Measurements from ENCODE around the gene KIAA1217.
A peak's percentile ranks its signal among the peaks of the same experiment; 100 is the strongest.

Gene KIAA1217

DNA sequence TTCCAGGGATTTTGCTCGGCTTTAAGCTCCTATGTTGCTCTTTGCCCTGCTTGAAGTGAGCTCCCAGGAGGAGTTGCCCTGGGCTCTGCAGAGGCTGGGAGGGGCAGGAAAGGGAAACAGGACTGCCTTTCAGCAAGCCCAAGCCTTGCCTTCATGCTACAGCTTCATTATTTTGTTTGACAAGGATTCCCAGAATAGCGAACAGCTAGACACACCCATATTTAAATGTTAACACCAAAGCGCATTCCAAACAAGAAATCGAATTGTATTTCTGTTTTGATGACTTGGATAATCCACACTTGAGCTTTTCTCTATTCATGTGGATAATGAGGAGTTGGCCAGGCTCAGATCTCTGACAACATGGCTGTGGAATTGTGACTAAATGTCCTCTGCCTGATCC lies 6.3 kb downstream of the KIAA1217 start:
- H3K9me3 ChIP-seq (replicated peaks in 1 of 11) = no peaks in the 10 kb centered on the region
- no peak for TF ChIP-seq Cebpa-rat (IDR thresholded peaks at IDR 0.05)
- no peak overlapping the region for H3K4me3 ChIP-seq
- no peak overlapping the region for H3K9ac ChIP-seq
- peaks cover 5 to 17% (median 9%) of the 10 kb centered on the region in 10 experiments; a peak in 18 of 20 replicates for H3K4me1 ChIP-seq
- no peak overlapping the region for H3K4me2 ChIP-seq
- peaks cover 0 to 11% (median 0%) of the 10 kb centered on the region in 11 experiments; a peak in 3 of 22 replicates for H3K36me3 ChIP-seq
- H4K20me1 ChIP-seq = no peaks in the 10 kb centered on the region
- H3K27ac ChIP-seq = no peak overlapping the region
- H3K27me3 ChIP-seq = no peaks in the 10 kb centered on the region

DNA sequence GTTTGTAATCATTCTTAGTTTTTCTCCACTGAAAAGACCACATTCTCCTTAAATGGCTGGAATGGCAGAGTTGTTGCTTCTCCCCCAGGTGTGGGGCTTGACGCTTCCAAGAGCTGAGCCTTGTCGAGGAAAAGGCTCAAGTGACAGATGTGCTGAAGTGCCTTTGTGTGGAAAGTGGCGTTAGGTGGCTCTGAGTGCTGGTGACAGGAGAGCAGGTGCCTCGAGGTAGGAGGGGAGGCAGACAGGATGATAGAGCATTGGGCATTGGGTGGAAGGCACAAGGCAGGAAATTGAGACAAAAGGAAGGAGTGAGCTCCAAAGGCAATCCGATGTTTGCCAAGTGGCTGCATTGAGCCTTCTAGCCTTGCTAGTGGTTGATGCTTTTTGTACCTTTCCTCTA lies 6.7 kb downstream of the KIAA1217 start:
- H3K4me1 ChIP-seq = peaks cover under 1 to 17% (median 6%) of the 10 kb centered on the region in 10 experiments; a peak in 17 of 20 replicates
- no peak overlapping the region for H3K4me2 ChIP-seq
- peaks cover 0 to 12% (median 0%) of the 10 kb centered on the region in 11 experiments; a peak in 3 of 22 replicates for H3K36me3 ChIP-seq
- H3K27ac ChIP-seq = no peak overlapping the region
- H3K9ac ChIP-seq = no peak overlapping the region
- H4K20me1 ChIP-seq = no peaks in the 10 kb centered on the region
- H3K9me3 ChIP-seq (replicated peaks in 1 of 11) = no peaks in the 10 kb centered on the region
- no peak overlapping the region for H3K4me3 ChIP-seq
- H3K27me3 ChIP-seq = no peaks in the 10 kb centered on the region
- TF ChIP-seq Cebpa-rat (IDR thresholded peaks at IDR 0.05) = no peak

- peaks cover 0 to 30% (median 0%) of the 10 kb centered on the region in 11 experiments; a peak in 3 of 22 replicates for H3K36me3 ChIP-seq
- H3K4me1 ChIP-seq = peaks cover 0 to 23% (median 5%) of the 10 kb centered on the region in 10 experiments; a peak in 8 of 20 replicates
- H3K27ac ChIP-seq = no peak overlapping the region
- no peaks in the 10 kb centered on the region for H4K20me1 ChIP-seq
- no peak overlapping the region for H3K4me3 ChIP-seq
- H3K9ac ChIP-seq = no peak overlapping the region
- H3K9me3 ChIP-seq (replicated peaks in 1 of 11) = no peaks in the 10 kb centered on the region
- no peak for TF ChIP-seq Cebpa-rat (IDR thresholded peaks at IDR 0.05)
- H3K27me3 ChIP-seq = no peaks in the 10 kb centered on the region
- peak overlapping the region in 2 of 11 experiments; percentile 49 to 58; a peak in 4 of 22 replicates for H3K4me2 ChIP-seq
Observed at GRCh38 chr10:24219963-24220362, 11.0 kb downstream of the KIAA1217 start.

DNA sequence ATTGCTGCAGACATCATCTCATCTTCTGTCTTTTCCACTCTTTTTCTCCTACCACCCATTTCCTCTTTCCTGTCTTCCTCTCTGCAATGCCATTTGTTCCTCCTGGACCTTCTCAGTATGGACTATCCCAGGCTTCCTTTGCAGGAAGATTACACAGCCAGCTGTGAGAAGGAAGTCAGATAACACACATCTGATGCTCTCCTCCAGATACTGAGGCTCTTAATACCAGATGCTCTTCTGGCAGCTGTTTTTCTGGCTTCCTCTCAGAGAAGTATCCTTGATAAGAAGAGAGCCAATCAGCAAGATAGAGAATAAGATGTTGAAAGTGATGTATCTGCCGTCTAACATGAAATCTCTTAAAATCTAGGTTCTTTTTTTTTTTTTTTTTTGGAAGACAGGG lies 14.4 kb downstream of the KIAA1217 start:
- Histone ChIP-seq H3K27ac (no peak overlapping the region), H3K9me3 (replicated peaks in 1 of 11) (no peaks in the 10 kb centered on the region), H3K4me3 (no peak overlapping the region), H3K4me2 (no peak overlapping the region), H3K36me3 (peaks cover 0 to 30% (median 0%) of the 10 kb centered on the region in 11 experiments; a peak in 3 of 22 replicates), H3K27me3 (no peaks in the 10 kb centered on the region), H3K9ac (no peak overlapping the region), H3K4me1 (peaks cover 0 to 23% (median 0%) of the 10 kb centered on the region in 10 experiments; a peak in 4 of 20 replicates), H4K20me1 (no peaks in the 10 kb centered on the region)
- TF ChIP-seq Cebpa-rat (IDR thresholded peaks at IDR 0.05) = no peak

- H3K9me3 ChIP-seq (replicated peaks in 1 of 11) = no peaks in the 10 kb centered on the region
- H3K27me3 ChIP-seq = no peaks in the 10 kb centered on the region
- no peak overlapping the region for H3K4me2 ChIP-seq
- H3K9ac ChIP-seq = no peak overlapping the region
- H3K4me1 ChIP-seq = peaks cover 0 to 23% (median 0%) of the 10 kb centered on the region in 10 experiments; a peak in 4 of 20 replicates
- H3K4me3 ChIP-seq = no peak overlapping the region
- H3K36me3 ChIP-seq = peaks cover 0 to 30% (median 0%) of the 10 kb centered on the region in 11 experiments; a peak in 3 of 22 replicates
- no peaks in the 10 kb centered on the region for H4K20me1 ChIP-seq
- TF ChIP-seq Cebpa-rat (IDR thresholded peaks at IDR 0.05) = no peak
- no peak overlapping the region for H3K27ac ChIP-seq
Observed at GRCh38 chr10:24223953-24224352, 15.0 kb downstream of the KIAA1217 start.

DNA sequence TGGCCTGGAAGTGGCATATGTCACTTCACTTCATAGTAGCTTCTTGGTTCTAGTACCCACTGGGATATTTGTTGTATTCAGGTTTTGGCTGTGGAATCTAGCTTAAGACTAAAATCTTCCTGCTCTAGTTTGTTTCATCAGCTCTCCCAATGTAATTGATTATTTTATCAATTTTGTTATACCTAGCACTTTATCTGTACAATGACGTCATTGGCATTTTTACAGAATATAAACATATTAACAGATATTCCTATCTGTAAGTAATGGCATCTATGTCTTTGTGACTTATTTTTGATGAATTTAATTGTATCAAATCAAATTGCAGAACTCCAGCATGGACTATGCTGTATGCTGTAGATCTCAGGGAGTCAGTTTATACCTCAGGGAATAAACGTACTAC lies 19.7 kb downstream of the KIAA1217 start:
- Histone ChIP-seq H3K36me3 (no peaks in the 10 kb centered on the region; a peak in 1 of 22 replicates), H3K4me1 (no peaks in the 10 kb centered on the region), H3K27me3 (no peaks in the 10 kb centered on the region), H3K9me3 (replicated peaks in 1 of 11) (no peaks in the 10 kb centered on the region), H3K27ac (no peak overlapping the region), H3K9ac (no peak overlapping the region), H4K20me1 (no peaks in the 10 kb centered on the region), H3K4me2 (no peak overlapping the region), H3K4me3 (no peak overlapping the region)
- no peak for TF ChIP-seq Cebpa-rat (IDR thresholded peaks at IDR 0.05)

DNA sequence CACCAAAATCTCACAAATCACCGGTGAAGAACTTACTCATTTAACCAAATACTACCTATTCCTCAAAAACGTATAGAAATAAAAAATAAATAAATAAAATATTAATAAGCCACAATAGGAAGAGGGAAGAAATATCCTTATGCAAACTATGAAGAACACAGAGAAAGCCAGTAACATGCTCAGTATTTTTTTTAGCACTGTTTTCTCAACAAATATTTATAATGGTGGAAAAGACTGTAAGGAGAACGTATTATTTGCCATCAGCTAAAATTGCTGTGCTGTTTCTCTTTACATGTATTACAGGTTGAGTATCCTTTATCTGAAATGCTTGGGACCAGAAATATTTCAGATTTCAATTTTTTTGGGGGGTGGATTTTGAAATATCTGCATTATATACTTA lies 21.0 kb downstream of the KIAA1217 start:
- Histone ChIP-seq H3K4me2 (no peak overlapping the region), H3K4me3 (no peak overlapping the region), H3K27me3 (no peaks in the 10 kb centered on the region), H3K4me1 (no peaks in the 10 kb centered on the region), H4K20me1 (no peaks in the 10 kb centered on the region), H3K9me3 (replicated peaks in 1 of 11) (no peaks in the 10 kb centered on the region), H3K27ac (no peak overlapping the region), H3K9ac (no peak overlapping the region), H3K36me3 (no peaks in the 10 kb centered on the region)
- TF ChIP-seq Cebpa-rat (IDR thresholded peaks at IDR 0.05) = no peak

DNA sequence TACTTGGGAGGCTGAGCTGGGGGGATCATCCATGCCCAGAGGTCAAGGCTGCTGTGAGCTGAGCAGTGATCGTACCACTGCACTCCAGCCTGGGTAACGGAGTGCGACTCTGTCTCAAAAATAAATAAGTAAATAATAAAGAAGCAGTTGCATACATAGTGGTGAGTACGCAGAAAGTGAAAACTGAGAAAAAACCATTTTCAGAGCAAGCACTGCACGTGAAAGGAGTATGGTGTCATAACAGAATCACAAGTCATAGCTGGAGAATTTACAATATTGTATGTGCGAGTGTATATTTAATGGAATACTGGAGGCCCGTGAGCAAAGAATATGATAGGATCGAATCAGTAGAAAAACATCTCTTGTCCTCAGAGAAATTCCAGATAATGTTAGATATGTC lies 22.3 kb downstream of the KIAA1217 start:
- Histone ChIP-seq H3K36me3 (no peaks in the 10 kb centered on the region), H3K27me3 (no peaks in the 10 kb centered on the region), H3K9me3 (replicated peaks in 1 of 11) (no peaks in the 10 kb centered on the region), H3K4me2 (no peak overlapping the region), H3K27ac (no peak overlapping the region), H3K4me1 (no peaks in the 10 kb centered on the region), H3K9ac (no peak overlapping the region), H3K4me3 (no peak overlapping the region), H4K20me1 (no peaks in the 10 kb centered on the region)
- no peak for TF ChIP-seq Cebpa-rat (IDR thresholded peaks at IDR 0.05)

DNA sequence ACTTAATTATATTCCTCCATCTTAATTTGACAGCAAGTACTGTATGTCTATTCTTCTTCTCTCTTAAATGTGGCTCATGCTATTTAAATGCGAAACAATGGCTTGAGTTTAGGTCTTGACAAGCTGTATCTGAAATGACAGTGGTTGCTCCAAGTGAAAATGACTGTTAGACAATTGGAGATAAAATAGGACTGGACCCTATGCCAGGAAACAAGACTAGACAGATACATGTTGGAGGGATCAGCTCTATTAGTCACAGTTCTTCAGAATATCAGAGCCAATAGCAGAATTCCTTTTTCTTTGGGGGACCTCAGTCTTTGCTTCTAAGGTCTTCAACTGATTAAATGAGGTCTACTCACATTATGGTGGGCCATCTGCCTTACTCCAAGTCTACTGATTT lies 25.8 kb downstream of the KIAA1217 start:
- Histone ChIP-seq H3K27ac (no peak overlapping the region), H3K36me3 (no peaks in the 10 kb centered on the region), H3K4me1 (no peaks in the 10 kb centered on the region), H3K4me3 (no peak overlapping the region), H3K9ac (no peak overlapping the region), H3K4me2 (no peak overlapping the region), H3K9me3 (replicated peaks in 1 of 11) (no peaks in the 10 kb centered on the region), H4K20me1 (no peaks in the 10 kb centered on the region), H3K27me3 (no peaks in the 10 kb centered on the region)
- no peak for TF ChIP-seq Cebpa-rat (IDR thresholded peaks at IDR 0.05)

GRCh38 chr10:24235471-24235870 lies 26.5 kb downstream of the KIAA1217 start:
- no peaks in the 10 kb centered on the region for H4K20me1 ChIP-seq
- TF ChIP-seq Cebpa-rat (IDR thresholded peaks at IDR 0.05) = no peak
- no peak overlapping the region for H3K27ac ChIP-seq

More at GRCh38 chr10:24235471-24235870, 26.5 kb downstream of the KIAA1217 start:
- Histone ChIP-seq H3K4me2 (no peak overlapping the region), H3K9me3 (replicated peaks in 1 of 11) (no peaks in the 10 kb centered on the region), H3K27me3 (no peaks in the 10 kb centered on the region), H3K4me1 (no peaks in the 10 kb centered on the region), H3K9ac (no peak overlapping the region), H3K4me3 (no peak overlapping the region), H3K36me3 (no peaks in the 10 kb centered on the region)
